Omental fat pad (tissue), 4 donors: ENCODE measurements around the gene OR10G3. TPM values are rescaled to one million over a fixed set of nuclear protein-coding genes. Genes with fewer than 3 reads are reported as not detected.

Experiments
- ATAC-seq: fragments of 150-250 bp; one replicate; pipeline ENCODE4 v1.9.1; 2016; ENCODE audit warnings: mild to moderate bottlenecking, moderate library complexity; ENCODE audit not compliant: low FRiP score
- DNase-seq: peaks from one replicate; pipeline ENCODE4 v3.0.0-alpha.2; 2019; ENCODE audit warnings: low spot score
- CTCF ChIP-seq, 3 donors: fragments of 450-650 bp; IDR thresholded peaks; one replicate each; pipeline ENCODE4 v1.5.1; 2016 to 2017; ENCODE audit warnings: antibody characterized with exemption in 3 of 3, mild to moderate bottlenecking in 3 of 3, moderate library complexity in 2 of 3
- total RNA-seq, 4 donors: library from RNA; depleted of rRNA; stranded (reverse); fragments of >200 nt; gene quantifications; one replicate each; pipeline ENCODE4 v1.1.0, GENCODE V29; 2016

Gene OR10G3
- total RNA-seq, 4 donors from 2014 or later, result not detected

GRCh38 chr14:21526672-21527317, 53.1 kb downstream of the OR10G3 start:
- DNase-seq, result no peak
- TF ChIP-seq CTCF (IDR thresholded peaks at IDR 0.05), result no peak
- peak; percentile 12 for ATAC-seq

DNA sequence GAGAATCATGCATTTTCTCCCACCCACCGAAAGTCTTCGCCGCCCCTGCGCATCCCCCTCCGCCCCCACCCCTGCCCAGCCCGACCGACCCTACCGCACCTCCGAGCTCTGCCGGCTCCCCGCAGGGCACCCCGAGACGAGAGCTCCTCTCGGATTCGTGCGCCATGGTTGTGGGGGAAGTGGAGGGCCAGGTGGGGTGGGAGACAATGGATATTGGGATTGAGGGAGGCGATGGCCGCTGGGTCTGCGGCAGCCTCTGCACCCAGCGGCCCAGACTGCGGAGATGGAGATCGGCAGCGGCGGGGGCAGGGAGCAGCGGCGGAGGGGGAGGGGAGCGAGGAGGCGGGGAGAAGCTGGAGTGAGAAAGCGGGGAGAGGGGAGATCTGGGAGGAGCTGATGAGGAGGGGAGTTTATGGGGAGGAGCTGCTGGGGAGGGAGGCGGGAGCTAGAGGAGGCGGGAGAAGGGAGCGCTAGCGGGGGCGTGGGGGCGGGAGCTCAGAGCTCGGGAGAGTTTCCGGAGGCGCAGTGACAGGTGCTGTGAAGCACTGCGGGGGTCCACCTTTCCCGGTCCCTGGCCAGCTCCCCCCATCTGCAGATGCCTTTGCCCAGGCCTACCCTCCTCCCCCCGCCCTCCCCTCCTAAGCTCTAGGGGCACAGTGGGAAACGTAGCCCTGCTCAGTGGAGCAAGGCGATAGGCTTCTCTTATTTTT, 53.8 kb downstream of the OR10G3 start, which contains the start of gene SALL2:
Gene SALL2 (minus strand): TSS at position 385 of the 710 bp plus-strand sequence. CDS start 219 bp downstream, at position 166.
- ATAC-seq (peak; percentile 90), DNase-seq (peak; percentile 48)
- no peak for TF ChIP-seq CTCF (IDR thresholded peaks at IDR 0.05)

DNA sequence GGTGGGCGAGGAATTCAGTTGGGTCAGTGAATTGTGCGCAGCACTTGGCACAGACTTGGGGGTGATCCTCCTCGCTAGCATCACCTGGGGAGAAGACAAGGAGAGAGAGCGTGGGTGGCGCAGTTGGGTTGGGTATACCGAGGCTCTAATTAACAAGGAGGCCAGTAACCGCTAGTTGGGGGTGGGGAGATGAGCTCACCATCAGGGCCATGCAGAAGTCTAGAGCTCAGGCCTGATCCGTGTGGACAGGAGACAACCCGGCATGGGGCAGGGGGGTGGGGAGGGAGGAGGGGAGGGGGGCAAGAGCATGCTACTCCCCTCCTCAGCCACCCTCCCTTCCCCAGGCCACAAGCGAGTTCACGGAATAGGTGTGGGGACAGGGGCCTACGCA, 54.3 kb downstream of the OR10G3 start:
- TF ChIP-seq CTCF (IDR thresholded peaks at IDR 0.05), result no peak
- DNase-seq (no peak), ATAC-seq (peak; percentile 39)

DNA sequence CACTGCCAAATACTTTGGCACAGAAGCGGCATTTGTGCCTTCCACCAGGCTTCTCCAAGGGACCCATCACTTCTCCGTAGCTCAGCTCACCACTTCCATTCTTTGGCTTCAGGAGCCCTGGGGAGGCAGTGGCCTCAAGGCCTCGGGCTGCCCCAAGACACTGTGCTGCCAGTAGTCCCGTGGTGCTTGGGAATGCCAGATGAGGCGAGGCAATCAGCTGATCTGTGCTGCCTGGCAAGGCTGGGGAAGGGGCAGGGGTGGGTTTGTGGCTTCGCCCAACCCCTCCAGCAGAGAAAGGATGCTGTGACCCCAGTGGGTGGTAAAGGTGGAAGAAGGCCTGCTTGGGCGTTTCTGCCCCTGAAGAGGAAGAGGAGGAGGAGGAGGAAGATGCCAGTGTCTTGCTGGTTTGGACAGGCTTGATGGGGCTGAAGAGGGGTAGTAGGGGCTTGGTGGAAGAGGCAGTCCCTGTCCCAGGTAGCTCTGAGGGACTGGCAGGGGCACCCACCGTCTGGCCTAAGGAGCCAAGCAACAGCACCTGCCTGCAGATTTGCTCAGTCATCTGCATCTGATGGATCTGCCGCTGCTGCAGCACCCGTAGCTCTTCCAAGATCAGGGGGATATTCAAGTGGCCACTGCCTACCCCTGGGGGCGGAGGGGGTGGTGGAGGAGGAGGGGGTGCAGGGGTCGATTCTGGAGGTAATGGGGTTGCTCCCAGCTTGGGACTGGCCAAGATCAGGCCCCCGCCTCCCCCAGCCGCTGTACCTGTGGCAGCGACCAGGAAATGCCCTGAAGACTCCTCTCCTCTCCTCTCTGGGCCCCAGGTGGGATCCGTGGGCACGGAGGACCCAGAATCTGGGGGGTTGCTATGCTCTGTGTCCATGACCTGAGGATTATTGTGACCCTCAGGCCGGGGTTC, 55.0 kb downstream of the OR10G3 start:
- TF ChIP-seq CTCF (IDR thresholded peaks at IDR 0.05), result no peak
- DNase-seq (no peak), ATAC-seq (no peak)

DNA sequence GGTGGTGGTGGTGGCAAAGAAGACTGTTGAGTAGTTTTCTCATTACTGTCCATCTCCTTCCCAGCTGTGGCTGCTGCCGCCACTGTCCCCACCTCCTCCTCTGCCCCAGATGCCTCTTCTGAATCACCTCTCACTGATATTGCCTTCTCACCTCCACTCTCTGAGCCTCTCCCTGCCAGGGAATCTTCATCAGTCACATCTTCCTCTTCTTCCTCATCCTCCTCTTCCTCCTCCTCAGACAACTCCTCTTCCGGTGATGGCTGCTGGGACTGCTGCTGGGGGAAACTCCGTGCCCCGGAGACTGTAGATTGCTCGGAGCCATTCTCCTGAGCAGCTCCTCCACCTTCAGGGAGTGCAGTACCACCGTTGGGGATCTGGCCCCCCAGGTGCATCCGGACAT, 56.7 kb downstream of the OR10G3 start:
- DNase-seq, result no peak
- ATAC-seq, result no peak

GRCh38 chr14:21521501-21521900, 58.4 kb downstream of the OR10G3 start:
- no peak for ATAC-seq
- DNase-seq, result no peak

More for the DNA sequence above, 56.7 kb downstream of the OR10G3 start:
- TF ChIP-seq CTCF (IDR thresholded peaks at IDR 0.05), result no peak

More at GRCh38 chr14:21521501-21521900, 58.4 kb downstream of the OR10G3 start:
- no peak for TF ChIP-seq CTCF (IDR thresholded peaks at IDR 0.05)
